Stimulated activated CD4-positive, alpha-beta T cell treated with anti-CD3 and anti-CD28 coated beads, Interleukin-1b, Interleukin-23, amount 100 ng/mL, for 24 hours (primary cell): ENCODE results near the gene SUPT6H.
"Not testable (repeated sequence)": the region's sequence is repeated elsewhere in the genome, so short reads cannot be mapped to it uniquely, and the experiment has no call there.

Experiments
- DNase-seq, 4 experiments: peaks; one replicate each; pipeline ENCODE4 v3.0.0-alpha.2; 2020; ENCODE audit warnings: low read depth in 4 of 4, low spot score in 1 of 4

Gene SUPT6H

DNA sequence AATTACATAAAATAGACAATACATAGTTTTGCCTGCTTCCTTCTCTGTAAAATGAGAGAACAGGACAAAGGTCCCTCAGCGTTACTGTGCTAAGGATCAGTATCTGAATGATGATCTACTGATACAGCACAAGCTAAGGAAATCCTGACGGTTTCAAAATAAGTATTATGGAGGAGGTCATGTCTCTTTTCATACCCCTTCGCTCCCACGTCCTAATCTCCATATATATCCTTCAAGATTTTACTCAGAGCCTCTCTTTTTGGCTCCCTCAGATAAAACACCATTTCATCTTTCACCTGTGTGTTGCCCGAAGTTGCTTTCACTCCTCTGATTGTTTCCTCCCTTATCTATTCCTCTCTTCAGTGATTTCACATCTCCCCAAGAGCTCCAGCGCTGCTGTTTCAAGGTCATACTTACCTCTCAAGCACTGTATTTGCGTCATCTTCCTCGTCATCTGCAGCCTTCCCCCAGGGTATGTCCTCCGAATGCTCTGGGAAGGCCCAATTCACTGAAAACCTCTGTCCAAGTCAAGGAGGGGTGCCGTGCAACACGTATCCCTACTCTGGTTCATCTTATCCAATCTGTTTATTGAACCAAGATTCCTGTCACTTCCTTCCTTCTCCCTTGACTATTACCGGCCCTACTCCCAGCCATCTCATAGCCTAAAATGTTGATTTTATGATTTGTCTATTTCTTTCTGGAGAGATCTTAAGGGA, 15.8 kb upstream of the SUPT6H start:
- DNase-seq = no peak

DNA sequence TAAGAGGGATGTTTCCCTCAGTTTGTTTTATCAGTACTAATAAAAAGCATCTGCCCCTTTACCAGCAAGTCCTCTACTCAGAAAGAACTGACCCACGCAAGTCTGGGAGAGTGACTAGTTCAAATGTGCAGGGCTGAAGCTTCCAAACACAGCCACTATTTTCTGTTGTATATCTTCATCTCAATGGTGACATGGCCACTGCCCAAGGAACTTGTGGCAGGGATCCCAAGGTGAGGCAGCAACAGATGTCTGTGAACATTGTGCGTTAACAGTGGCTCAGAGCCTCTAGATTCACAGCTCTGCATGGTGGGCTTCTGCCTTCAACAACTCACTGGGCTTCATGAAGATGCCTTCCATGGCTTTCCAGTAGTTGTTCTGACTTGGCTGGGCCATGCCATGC, 13.3 kb upstream of the SUPT6H start:
- DNase-seq = no peak

DNA sequence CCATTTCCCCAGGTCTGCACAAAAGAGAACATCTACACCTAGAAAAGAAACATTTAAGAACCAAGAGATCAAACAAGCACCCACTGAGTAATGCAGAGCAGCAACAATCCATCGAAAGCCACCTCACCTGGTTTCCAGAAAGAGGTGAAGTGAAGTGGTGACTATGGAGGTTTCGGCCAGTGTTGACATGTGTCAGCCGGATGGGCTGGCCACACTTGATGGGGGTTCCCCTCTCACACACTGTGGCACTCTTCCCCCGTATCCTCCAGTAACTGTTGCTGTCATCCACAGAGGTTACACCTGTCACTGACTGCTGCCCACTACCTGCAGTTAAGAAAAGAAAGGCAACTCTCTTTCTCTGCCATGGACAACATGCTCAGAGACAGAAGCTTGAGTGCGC, 6.8 kb upstream of the SUPT6H start:
- no peak for DNase-seq

DNA sequence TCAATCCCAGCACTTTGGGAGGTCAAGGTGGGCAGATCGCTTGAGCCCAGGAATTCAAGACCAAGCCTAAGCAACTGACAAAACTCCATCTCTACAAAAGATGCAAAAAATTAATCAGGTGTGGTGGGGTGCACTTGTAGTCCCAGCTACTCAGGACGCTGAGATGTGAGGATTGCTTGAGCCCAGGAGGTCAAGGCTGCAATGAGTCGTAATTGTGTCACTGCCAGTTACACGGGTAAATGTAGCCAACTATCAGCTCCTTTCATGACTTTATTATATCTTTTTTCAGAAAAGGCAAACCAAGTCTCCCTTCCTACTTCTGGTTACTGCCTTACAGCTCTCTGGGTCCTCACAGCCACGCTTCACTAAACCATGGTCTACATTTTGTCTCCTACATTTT, 4.2 kb upstream of the SUPT6H start:
- no peak for DNase-seq

DNA sequence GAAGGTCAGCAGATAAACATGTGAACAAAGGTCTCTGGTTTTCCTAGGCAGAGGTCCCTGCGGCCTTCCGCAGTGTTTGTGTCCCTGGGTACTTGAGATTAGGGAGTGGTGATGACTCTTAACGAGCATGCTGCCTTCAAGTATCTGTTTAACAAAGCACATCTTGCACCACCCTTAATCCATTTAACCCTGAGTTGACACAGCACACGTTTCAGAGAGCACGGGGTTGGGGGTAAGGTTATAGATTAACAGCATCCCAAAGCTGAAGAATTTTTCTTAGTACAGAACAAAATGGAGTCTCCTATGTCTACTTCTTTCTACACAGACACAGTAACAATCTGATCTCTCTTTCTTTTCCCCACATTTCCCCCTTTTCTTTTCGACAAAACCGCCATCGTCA, 3.7 kb upstream of the SUPT6H start:
- DNase-seq = not testable (repeated sequence)

DNA sequence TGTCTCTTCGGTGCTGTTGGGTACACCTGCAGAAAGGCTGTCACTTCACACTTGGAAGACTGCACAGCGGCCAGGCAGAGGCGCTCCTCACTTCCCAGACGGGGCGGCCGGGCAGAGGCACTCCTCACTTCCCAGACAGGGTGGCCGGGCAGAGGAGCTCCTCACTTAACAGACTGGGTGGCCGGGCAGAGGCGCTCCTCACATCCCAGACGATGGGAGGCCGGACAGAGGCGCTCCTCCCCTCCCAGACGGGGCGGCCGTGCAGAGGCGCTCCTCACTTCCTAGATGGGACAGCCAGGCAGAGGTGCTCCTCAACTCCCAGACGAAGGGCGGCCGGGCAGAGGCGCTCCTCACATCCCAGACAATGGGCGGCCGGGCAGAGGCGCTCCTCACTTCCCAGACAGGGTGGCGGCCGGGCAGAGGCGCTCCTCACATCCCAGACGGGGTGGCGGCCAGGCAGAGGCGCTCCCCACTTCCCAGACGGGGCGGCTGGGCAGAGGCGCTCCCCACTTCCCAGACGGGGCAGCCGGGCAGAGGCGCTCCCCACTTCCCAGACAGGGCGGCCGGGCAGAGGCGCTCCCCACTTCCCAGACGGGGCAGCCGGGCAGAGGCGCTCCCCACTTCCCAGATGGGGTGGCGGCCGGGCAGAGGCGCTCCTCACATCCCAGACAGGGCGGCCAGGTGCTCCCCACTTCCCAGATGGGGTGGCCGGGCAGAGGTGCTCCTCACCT, 3.1 kb upstream of the SUPT6H start:
- DNase-seq = not testable (repeated sequence)

DNA sequence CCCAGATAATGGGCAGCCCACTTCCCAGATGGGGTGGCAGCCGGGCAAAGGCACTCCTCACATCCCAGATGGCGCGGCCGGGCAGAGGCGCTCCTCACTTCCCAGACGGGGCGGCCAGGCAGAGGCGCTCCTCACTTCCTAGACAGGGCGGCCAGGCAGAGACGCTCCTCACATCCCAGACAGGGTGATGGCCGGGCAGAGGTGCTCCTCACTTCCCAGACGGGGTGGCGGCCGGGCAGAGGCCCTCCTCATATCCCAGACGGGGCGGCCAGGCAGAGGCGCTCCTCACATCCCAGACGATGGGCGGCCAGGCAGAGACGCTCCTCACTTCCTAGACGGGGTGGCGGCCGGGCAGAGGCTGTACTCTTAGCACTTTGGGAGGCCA, 2.5 kb upstream of the SUPT6H start:
- DNase-seq = not testable (repeated sequence)

DNA sequence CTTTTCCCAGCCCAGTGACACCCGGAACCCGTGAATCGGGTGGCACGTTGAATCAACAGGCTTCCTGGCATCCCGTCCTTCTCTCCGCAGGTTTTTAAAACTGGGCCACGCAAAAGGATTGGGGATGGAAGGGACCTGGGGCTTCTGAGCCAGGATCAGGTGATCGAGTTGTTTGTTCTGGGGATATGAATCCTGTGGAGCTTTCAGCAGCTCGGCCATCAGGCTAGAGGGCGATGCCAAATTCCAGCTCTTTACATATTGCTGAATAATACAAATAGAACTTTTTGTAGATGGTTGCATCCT, 473 bp downstream of the SUPT6H start:
- DNase-seq = no peak

DNA sequence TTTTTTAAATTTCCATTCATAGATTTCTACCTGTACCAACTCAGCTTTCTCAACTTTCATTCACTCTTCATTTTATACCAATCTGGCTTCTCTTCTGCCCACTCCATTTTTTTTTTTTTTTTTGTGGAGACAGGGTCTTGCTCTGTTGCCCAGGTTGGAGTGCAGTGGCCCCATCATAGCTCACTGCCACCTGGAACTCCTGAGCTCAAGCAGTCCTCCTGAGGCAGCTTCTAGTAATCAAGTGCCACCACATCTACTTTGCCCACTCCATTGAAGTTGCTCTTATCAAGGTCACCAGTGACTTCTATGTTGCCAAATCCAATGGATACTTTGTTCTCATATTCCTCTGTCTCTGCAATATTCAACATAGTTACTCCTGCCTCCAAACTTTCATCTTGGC, 1.7 kb downstream of the SUPT6H start:
- no peak for DNase-seq

DNA sequence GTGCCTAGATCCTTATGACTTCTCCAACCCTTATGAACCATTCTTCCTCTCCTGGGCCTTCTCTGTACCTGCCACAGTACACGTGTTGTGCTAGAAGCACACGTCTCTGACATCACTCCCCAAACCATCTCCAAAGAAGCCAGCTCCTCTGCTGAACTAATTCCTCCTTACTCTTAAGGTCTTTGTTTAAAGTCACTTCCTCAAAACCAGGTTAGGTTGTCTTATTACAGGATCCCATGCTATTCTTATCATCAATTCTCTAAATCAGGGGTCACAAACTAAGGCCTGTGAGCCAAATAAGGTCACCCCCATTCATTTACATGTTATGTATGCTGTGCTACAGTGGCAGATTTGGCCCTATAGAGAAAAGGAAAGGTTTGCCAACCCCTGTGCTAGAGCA, 4.0 kb downstream of the SUPT6H start:
- no peak for DNase-seq

DNA sequence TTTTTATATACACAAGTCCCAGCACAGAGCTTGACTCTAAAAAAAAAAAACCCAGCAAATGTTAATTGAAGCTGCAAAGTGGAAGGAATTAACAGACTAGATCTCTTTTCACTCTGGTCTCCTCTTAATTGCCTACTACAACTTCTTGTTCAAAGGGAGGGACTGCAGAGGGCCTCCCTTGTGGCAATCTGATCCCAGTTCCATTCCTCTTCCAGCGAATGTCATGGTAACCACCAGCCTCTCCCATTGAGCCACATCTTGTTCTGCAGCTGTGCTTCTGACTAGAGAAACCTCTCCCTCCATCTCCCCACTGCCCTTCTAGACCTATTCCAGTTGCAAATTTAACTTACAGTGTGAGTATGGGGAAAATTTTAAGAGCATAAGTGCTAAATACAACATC, 5.9 kb downstream of the SUPT6H start:
- no peak for DNase-seq

DNA sequence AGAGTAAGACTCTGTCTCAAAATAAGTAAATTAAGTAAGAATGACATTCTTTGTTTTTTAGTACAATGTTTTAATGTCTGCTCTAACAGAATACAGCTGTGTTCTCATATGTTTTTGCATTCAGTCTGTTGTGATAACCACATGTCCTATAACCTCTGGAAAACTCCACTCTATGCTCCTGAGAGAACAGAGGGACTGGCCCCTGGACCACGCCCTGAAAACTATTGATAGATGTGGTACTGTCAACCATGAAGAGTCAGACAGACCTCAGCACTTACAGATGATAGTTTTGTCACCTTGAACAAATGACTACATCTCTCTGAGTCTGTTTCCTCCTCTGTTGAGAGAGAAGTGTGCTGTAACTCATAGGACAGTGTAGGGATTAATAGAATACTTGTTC, 7.9 kb downstream of the SUPT6H start:
- no peak for DNase-seq

DNA sequence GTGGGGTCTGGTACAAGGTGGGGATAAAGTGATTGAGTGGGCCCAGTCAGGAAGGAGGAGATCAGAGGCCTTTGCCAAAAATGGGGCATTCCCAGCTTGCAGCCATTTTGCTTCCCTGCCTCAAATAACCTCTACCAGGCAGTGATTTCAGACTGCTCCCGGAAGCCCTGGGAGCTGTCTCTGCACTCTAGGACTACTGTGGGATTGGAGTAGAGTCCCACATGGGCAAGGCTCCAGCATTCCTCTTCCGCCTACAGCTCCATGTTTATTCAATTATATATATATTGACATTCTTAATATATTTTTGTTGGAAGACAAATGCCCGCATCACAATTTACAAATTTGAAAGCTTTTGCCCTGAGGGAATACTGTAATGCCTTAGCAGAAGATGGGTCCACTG, 13.5 kb downstream of the SUPT6H start:
- no peak for DNase-seq

DNA sequence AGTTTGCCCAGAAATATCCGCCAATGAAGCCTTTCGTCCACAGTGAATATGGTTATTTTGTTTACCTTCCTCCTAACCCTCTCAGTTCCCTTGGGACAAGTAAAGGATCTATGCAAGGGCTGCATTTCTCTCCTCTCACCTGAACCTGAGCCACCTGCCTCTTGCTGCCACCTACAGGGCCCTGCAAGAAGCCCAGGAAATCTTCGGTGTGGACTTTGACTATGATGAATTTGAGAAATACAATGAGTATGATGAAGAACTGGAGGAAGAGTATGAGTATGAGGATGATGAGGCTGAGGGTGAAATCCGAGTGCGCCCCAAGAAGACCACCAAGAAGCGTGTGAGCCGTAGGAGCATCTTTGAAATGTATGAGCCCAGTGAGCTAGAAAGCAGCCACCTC, 14.0 kb downstream of the SUPT6H start:
- DNase-seq = no peak

DNA sequence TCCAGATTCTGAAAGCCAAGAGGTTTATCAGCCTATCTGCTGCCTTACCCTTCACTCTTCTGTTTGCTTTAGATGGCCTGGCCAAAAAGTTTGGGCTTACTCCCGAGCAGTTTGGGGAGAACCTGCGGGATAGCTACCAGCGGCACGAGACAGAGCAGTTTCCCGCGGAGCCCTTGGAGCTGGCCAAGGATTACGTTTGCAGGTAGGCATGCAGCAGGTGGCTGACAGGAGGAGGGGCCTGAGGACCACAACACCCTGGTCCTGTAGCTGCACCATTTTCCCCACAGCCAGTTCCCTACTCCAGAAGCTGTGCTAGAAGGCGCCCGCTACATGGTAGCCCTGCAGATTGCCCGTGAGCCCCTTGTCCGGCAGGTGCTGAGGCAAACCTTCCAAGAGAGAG, 20.6 kb downstream of the SUPT6H start:
- no peak for DNase-seq

DNA sequence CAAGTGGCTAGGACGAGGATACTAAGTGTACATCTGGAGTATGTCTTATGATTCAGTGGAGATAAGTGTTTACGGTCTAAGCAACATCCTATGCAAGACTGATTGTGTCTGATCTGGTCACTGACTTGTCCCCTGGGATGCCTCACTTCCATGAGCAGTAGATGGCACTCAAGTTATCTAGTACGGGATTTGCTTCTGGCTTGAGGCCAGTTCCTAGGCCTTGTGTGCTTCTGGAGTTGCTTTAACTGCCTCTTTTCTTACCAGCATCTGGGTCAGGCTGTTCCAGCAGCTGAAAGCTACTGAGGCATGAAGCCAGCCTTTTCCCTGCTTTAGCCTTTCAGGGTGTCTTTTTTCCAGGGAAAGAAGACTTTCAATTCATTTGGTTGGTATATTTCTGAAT, 23.0 kb downstream of the SUPT6H start:
- DNase-seq = no peak

DNA sequence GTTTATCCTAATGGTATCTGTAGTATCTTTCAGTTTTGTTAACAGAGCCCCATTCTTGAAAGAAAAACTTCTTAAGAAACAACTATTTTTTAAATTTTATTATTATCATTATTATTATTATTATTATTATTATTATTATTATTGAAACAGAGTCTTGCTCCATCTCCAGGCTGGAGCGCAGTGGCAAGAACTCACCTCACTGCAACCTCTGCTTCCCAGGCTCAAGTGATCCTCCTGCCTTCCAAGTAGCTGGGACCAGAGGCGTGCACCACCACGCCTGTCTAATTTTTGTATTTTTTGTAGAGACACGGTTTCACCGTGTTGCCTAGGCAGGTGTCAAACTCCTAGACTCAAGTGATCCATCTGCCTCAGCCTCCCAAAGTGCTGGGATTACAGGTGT, 23.4 kb downstream of the SUPT6H start:
- DNase-seq = no peak

DNA sequence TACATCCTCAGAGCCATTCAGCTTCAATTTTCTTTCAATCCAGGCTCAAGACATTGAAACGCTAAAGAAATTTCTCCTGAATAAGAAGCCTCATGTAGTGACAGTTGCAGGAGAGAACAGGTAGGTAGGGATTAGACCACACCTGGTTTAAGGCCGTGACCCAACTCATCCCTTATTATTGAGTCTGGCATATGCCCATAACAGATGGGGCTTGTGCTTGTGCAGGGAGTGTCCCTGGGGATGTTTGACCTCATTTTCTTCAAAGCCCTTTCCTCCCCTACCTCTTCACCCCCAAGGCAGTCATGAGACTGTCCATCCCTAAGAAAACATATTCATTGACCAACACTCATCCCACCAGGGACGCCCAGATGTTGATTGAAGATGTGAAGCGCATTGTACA, 24.3 kb downstream of the SUPT6H start:
- DNase-seq = no peak

DNA sequence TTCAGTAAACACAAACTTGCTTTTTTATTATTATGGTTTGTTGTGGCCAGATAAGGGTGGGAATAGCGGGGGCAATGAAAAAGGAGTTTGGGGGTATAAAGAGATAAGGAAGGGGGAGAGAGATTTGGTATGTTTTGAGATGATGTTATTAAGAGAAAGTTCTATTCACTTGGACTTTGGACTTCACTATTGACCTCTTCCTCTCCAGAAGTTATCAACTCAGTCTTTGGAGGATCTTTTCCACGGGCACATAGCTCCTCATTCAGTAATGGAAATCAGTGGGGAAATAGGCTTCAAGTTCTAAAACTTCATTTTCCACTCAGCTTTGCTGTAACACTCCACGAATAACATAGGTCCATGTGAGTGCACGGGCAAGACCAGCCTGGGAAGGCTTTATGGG, 26.5 kb downstream of the SUPT6H start:
- no peak for DNase-seq

DNA sequence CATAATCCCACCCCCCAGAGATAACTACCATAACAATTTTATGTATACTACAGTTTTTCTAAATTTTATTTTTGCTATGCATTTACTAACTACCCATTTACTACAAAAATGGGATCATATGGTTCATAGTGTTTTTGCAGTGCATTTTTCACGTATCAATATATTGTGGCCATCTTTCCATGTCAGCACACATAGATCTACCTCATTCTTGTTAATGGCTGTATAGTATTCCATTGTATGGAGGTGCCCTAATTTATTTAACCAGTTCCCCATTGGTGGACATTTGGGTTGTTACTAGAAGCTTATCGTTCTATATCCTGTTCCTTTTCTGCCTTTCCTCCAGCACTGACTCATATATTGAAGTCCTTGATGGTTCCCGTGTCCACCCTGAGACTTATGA, 27.0 kb downstream of the SUPT6H start:
- no peak for DNase-seq

DNA sequence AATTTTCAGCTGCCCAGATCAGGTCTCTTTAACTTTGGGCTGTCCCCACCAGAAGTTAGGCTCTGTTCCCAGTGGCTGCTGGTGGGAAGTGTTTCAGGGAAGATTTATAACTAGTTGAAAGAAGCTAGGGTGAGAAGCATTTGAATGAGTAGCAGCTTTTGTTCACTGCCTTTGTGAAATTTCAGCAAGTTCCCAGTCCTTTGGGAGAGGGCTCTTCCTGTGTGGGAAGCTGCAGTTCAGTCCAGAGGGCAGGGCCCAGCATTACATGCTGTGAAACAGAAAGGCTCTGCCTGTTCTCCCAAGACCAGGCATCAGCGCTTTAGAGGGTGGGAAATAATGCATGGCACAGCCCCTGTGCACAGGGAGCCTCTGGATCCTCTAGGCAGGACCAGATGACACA, 31.9 kb downstream of the SUPT6H start:
- no peak for DNase-seq

DNA sequence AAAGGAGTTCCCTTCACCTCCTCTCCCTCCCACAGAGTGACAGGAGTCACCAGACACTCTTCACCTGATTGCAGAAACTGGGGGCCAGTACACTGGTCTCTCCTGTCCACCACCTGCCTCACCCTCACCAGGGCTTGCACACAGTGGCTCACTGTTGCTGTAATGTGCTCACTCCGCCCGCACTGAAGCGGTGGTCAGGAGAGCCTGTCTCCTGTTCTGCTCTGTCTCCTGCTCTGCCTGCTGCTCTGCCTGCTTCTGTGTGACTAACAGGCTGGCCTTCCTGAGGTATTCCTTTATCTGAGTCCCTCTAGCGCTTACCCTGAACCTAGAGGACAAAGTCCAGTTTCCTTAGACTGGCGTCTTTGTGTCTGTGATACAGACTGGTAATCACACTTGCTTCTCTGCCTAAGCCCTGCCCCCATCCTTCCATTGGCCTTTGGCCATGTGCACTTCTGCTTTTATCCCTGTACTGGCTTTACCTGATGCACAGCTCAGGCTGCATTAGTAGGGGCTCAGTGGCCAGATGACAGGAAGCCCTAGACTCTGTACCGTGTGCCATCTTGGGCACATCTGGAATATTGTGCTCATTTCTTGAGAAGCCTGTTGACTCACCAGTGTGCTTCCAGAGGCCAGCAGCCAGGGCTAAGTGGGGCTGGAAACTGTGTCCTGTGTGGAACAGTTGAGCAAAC, 36.4 kb downstream of the SUPT6H start:
- DNase-seq = no peak

DNA sequence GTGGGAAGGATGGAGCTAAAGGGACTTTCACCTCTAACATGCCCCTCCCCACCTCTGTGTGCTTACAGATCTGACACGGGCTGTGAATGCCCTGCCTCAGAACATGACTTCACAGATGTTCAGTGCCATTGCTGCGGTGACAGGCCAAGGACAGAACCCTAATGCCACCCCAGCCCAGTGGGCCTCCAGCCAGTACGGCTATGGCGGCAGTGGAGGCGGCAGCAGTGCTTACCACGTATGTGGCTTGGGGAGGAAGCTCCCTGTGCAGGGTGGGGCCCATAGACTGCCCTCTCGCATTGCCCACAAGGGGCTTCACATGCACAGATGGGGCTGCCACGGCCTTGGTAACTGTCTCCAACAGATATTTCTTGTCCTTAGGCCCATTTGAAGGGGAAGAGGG, 38.3 kb downstream of the SUPT6H start:
- no peak for DNase-seq
